GM12872 (cell line): ENCODE measurements around the gene NAPB.

Source experiments
- CTCF ChIP-seq: IDR thresholded peaks from 3 replicates; pipeline ENCODE4 v1.5.1; 2011; ENCODE audit warnings: low read depth, mild to moderate bottlenecking, low read length, moderate library complexity; ENCODE audit not compliant: insufficient read depth

Gene NAPB

DNA sequence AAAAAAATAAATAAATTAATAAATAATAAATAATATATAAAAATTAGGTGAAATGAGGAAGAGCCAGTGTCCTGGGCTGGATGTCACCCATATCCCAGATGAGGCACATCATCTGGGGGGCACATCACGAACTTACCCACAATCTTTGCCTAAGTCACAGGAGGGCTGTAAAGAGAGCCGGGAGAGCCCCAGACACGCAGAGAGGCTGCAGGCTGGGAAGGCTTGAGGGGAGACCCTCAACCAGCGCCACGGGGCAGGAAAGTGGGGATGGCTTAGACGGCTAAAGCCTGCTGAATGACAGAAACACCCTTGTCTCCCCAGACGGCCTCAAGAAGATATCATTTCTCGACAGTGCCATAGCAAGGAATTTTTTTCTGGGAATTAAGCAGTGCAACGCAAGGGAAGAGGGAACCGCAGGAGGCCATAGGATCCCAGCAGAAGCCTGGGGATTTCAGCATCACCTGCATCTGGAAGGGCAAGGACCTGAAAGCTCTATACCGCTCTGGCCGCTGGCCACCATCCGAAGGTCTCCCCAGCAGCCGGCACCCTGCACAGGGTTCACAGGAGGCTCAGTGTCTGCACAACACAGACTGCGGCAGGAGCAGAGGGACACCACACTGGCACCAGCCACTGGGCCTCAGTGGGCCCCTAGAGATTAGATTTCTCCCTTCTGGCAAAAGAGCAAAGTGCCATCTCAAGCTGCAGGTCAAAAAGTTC, 93.5 kb downstream of the NAPB start:
- TF ChIP-seq CTCF = no peak

DNA sequence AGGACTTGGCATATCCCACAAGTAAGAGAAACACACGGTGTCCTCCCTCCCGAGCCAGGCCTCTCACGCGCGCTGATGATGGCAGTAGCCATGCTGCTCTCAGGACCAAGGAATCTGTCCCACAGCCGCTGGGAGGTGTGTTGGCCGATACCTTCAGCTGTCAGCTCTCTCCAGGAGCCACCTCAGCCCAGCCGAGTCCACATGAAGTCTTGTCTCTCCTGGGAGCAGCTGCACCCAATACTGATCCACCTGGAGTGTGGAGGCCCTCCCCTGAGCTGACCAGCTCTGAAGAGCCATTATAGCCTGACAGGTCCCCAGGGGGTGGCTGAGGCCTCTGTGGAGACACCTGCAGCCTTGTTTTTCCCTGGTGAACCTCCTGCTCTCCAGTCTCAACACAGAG, 94.5 kb downstream of the NAPB start:
- TF ChIP-seq CTCF = no peak

DNA sequence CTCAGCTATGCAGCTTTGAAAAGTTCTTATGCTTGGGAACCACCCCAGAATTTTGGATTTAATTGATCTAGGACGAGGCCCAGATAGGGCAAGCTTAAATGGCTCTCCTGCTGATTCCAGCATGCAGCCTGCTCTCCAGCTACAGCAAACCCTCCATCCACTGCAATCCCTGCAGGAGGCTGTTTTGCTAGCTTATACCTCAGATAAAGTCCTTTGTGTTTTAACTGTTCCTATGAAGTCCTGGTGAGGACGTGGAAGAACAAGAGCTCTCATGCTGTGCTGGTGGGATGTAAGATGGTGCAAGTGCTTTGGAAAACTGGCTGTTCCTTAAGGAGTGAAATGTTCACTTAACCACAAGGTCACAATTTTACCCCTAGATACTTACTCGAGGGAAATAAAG, 96.2 kb downstream of the NAPB start:
- TF ChIP-seq CTCF = no peak
